K562 (cell line): ENCODE measurements around the gene COL5A1. TPM values are rescaled to one million over a fixed set of nuclear protein-coding genes. Genes with fewer than 3 reads are reported as not detected.

Experiments
- BRD4 ChIP-seq: fragments of 200-600 bp; sonication (generic); IDR thresholded peaks from 2 replicates; pipeline ENCODE4 v1.6.1; 2017; ENCODE audit warnings: inconsistent platforms
- CBX2 ChIP-seq: fragments of 200-600 bp; sonication (generic); IDR thresholded peaks from one replicate; pipeline ENCODE4 v1.6.1; 2012; ENCODE audit warnings: mild to moderate bottlenecking, low read length, inconsistent platforms; ENCODE audit not compliant: insufficient read depth, poor library complexity, severe bottlenecking
- E2F5 ChIP-seq: sonication (generic); formaldehyde crosslinking; IDR thresholded peaks from 2 replicates; pipeline ENCODE4 v1.8.0; 2022; ENCODE audit warnings: mild to moderate bottlenecking, missing genetic modification reagents
- GMEB1 ChIP-seq: fragments of 250-450 bp; sonication (Bioruptor Pico); IDR thresholded peaks from 2 replicates; pipeline ENCODE4 v1.4.0; 2020; ENCODE audit warnings: mild to moderate bottlenecking
- HCFC1 ChIP-seq: IDR thresholded peaks from 2 replicates; pipeline ENCODE4 v1.6.1; 2012; ENCODE audit warnings: low read depth, low read length, improper control_type of control experiment
- ZNF282 ChIP-seq: sonication (generic); formaldehyde crosslinking; IDR thresholded peaks from 2 replicates; pipeline ENCODE4 v1.8.1; 2023; ENCODE audit warnings: missing genetic modification reagents
- ZNF592 ChIP-seq: fragments of 450-650 bp; IDR thresholded peaks from 2 replicates; pipeline ENCODE4 v1.6.1; 2017; ENCODE audit warnings: antibody characterized with exemption, mild to moderate bottlenecking
- polyA plus RNA-seq, 8 experiments: library from polyadenylated mRNA; depleted of rRNA in 4 of 8; stranded (reverse) in 5 of 8; unstranded in 3 of 8; fragments of >200 nt; fragmentation: Nextera tagmentation in 2 of 8; fragmentation: Illumina TruSeq in 1 of 8; extraction: Ambion mirVana in 2 of 8; extraction: Trizol in 1 of 8; gene quantifications; 2 replicates each; pipeline versions ENCODE4 v1.2.1 to v1.2.3, GENCODE V29; 2011 to 2014; ENCODE audit warnings: inconsistent platforms in 1 of 8, missing spikeins in 1 of 8
- total RNA-seq, 7 experiments: library from RNA; depleted of rRNA in 6 of 7; stranded (reverse); fragments of >200 nt in 6 of 7; fragmentation: Illumina TruSeq in 2 of 7; extraction: Trizol in 2 of 7; gene quantifications; 2 replicates each; pipeline versions ENCODE4 v1.2.1 to v1.2.3, GENCODE V29; 2011 to 2021; ENCODE audit warnings: low replicate concordance in 1 of 7

The COL5A1 gene
- total and polyA plus RNA-seq, 9 of the 15 experiments (the other 6 are each of a cell fraction or from before 2014, with no cell fraction given) = under 0.01 to 0.13 (median 0.04) TPM; not detected in 6

GRCh38 chr9:134633362-134634142 lies 8.1 kb upstream of the COL5A1 start (continued):
- TF ChIP-seq GMEB1 (CRISPR knock-in tag) (no peak), CBX2 (no peak), HCFC1 (no peak), E2F5 (no peak), BRD4 (no peak), ZNF592 (no peak), ZNF282 (CRISPR knock-in tag) (no peak)
- TF ChIP-seq, all 486 proteins: peak for 0
